ENCODE data around the gene MTMR4.
"Not testable (repeated sequence)": the region's sequence is repeated elsewhere in the genome, so short reads cannot be mapped to it uniquely, and the experiment has no call there.

Gene MTMR4

GRCh38 chr17:58492238-58493121 lies 22.0 kb downstream of the MTMR4 start:
- no peak for DNase-seq (ENCODE audit: low read depth)

- DNase-seq (ENCODE audit: low read depth) = no peak
Measured at GRCh38 chr17:58491510-58492045, 22.9 kb downstream of the MTMR4 start.

- DNase-seq (ENCODE audit: low read depth) = no peak
Measured at GRCh38 chr17:58488428-58488890, 26.0 kb downstream of the MTMR4 start.

GRCh38 chr17:58487589-58488427 lies 26.6 kb downstream of the MTMR4 start, which contains the start of gene HSF5:
Gene HSF5, minus strand, starts transcription at chr17:58488408. Its CDS starts 134 bp downstream, at chr17:58488274.
- peak; percentile 65 for DNase-seq (ENCODE audit: low read depth)

- no peak for DNase-seq (ENCODE audit: low read depth)
Measured at GRCh38 chr17:58484600-58484999, 29.8 kb downstream of the MTMR4 start.

- not testable (repeated sequence) for DNase-seq (ENCODE audit: low read depth)
Measured at GRCh38 chr17:58481798-58482197, 32.6 kb downstream of the MTMR4 start.

- no peak for DNase-seq (ENCODE audit: low read depth)
Measured at GRCh38 chr17:58480090-58480489, 34.3 kb downstream of the MTMR4 start.

- no peak for DNase-seq (ENCODE audit: low read depth)
Measured at GRCh38 chr17:58476812-58477211, 37.6 kb downstream of the MTMR4 start.

GRCh38 chr17:58475985-58476384 lies 38.5 kb downstream of the MTMR4 start:
- DNase-seq (ENCODE audit: low read depth) = no peak

GRCh38 chr17:58470356-58470755 lies 44.1 kb downstream of the MTMR4 start:
- no peak for DNase-seq (ENCODE audit: low read depth)

GRCh38 chr17:58468944-58469343 lies 45.5 kb downstream of the MTMR4 start:
- no peak for DNase-seq (ENCODE audit: low read depth)

- no peak for DNase-seq (ENCODE audit: low read depth)
Measured at GRCh38 chr17:58455491-58455890, 58.9 kb downstream of the MTMR4 start.

- DNase-seq (ENCODE audit: low read depth) = no peak
Measured at GRCh38 chr17:58452738-58453137, 61.7 kb downstream of the MTMR4 start.

GRCh38 chr17:58447039-58447975 lies 67.1 kb downstream of the MTMR4 start:
- DNase-seq (ENCODE audit: low read depth) = peak; percentile 48

GRCh38 chr17:58446086-58446485 lies 68.4 kb downstream of the MTMR4 start:
- DNase-seq (ENCODE audit: low read depth) = no peak

All from stimulated activated CD4-positive, alpha-beta T cell treated with anti-CD3 and anti-CD28 coated beads, Interleukin-2, amount 100 ng/mL, for 4 hours (primary cell).